ENCODE data around the gene ACTC1. TPM values are rescaled to one million over a fixed set of nuclear protein-coding genes. Genes with fewer than 3 reads are reported as not detected.

Gene ACTC1
- total and polyA plus RNA-seq, 10 of the 15 experiments (the other 5 are each of a cell fraction or from before 2014, with no cell fraction given) = 1.6 TPM; not detected in 9

DNA sequence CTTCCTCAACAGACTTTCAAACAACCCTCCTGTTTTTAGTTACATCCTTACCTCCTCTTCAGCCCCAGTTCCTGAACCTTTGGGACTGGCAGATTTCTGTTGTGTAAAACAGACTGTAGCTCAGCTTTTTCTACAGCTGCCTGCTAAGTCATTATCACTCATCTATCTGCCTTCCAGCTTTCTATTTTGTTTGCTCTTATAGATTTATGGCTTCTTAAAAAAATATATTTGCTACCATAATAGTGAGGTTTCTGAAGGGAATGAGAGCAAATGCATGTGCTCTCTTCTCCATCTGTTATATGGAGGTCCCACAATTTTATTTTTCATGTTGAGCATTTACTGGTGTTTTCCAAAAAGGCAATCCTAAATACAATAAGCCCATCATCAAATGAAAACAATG lies 22.3 kb downstream of the ACTC1 start:
- H3K36me3 ChIP-seq (ENCODE audit: control insufficient read depth in 2 of 2, insufficient read depth in 2 of 2, low read length in 1 of 2) = no peaks in the 10 kb centered on the region
- no peak overlapping the region for H3K4me2 ChIP-seq (ENCODE audit: control insufficient read depth, insufficient read depth)
- no peak for DNase-seq (ENCODE audit: low read depth, low spot score)
- no peaks in the 10 kb centered on the region for H4K20me1 ChIP-seq (ENCODE audit: control insufficient read depth, insufficient read depth)
- H3K9me3 ChIP-seq (replicated peaks; ENCODE audit: control insufficient read depth, insufficient read depth, low read length) = no peaks in the 10 kb centered on the region
- intact Hi-C loops (cut with micrococcal nuclease; ENCODE audit: unreplicated experiment) (no loop called here), in situ Hi-C loops (cut with MboI) (no loop called here)
- no peak overlapping the region for H2AFZ ChIP-seq (ENCODE audit: control insufficient read depth, low read depth, low read length)
- H3K4me1 ChIP-seq (ENCODE audit: control insufficient read depth, insufficient read depth, low read length) = no peaks in the 10 kb centered on the region
- no peaks in the 10 kb centered on the region for H3K79me2 ChIP-seq (ENCODE audit: control insufficient read depth, insufficient read depth, low read length)
- RAD21 ChIA-PET (ENCODE audit: unreplicated experiment) = no interaction called here
- BruUV-seq (replicated peaks) = no TSS peak
- no peak for TF ChIP-seq MEF2A (IDR thresholded peaks at IDR 0.05; ENCODE audit: insufficient read depth, low read depth, low read length)
- TF ChIP-seq STAT1 (conservative IDR thresholded peaks at IDR 0.05) = no peak
- no peak for TF ChIP-seq NR2C2 (IDR thresholded peaks at IDR 0.05; ENCODE audit: borderline replicate concordance, control insufficient read depth, insufficient read length, low read depth)
- no peak for TF ChIP-seq MTA2 (IDR thresholded peaks at IDR 0.05; ENCODE audit: low read depth)
- no peak for TF ChIP-seq HDAC2 (IDR thresholded peaks at IDR 0.05)
- TF ChIP-seq, protein P1, sequence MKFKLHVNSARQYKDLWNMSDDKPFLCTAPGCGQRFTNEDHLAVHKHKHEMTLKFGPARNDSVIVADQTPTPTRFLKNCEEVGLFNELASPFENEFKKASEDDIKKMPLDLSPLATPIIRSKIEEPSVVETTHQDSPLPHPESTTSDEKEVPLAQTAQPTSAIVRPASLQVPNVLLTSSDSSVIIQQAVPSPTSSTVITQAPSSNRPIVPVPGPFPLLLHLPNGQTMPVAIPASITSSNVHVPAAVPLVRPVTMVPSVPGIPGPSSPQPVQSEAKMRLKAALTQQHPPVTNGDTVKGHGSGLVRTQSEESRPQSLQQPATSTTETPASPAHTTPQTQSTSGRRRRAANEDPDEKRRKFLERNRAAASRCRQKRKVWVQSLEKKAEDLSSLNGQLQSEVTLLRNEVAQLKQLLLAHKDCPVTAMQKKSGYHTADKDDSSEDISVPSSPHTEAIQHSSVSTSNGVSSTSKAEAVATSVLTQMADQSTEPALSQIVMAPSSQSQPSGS (IDR thresholded peaks at IDR 0.05; ENCODE audit: low read length) = no peak
- no peak for TF ChIP-seq MYB (IDR thresholded peaks at IDR 0.05; ENCODE audit: borderline replicate concordance, low read depth, low read length)
- no peak for TF ChIP-seq DPF2 (IDR thresholded peaks at IDR 0.05)
- TF ChIP-seq NFXL1 (IDR thresholded peaks at IDR 0.05; ENCODE audit: borderline replicate concordance) = no peak
- TF ChIP-seq MTA3 (IDR thresholded peaks at IDR 0.05; ENCODE audit: borderline replicate concordance, low read length) = no peak
- TF ChIP-seq, protein P2, sequence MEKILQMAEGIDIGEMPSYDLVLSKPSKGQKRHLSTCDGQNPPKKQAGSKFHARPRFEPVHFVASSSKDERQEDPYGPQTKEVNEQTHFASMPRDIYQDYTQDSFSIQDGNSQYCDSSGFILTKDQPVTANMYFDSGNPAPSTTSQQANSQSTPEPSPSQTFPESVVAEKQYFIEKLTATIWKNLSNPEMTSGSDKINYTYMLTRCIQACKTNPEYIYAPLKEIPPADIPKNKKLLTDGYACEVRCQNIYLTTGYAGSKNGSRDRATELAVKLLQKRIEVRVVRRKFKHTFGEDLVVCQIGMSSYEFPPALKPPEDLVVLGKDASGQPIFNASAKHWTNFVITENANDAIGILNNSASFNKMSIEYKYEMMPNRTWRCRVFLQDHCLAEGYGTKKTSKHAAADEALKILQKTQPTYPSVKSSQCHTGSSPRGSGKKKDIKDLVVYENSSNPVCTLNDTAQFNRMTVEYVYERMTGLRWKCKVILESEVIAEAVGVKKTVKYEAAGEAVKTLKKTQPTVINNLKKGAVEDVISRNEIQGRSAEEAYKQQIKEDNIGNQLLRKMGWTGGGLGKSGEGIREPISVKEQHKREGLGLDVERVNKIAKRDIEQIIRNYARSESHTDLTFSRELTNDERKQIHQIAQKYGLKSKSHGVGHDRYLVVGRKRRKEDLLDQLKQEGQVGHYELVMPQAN (conservative IDR thresholded peaks at IDR 0.05) = no peak
- no peak for TF ChIP-seq RAD21 (IDR thresholded peaks at IDR 0.05; ENCODE audit: insufficient read depth, low read depth, low read length)
- no peak for TF ChIP-seq RFX5 (IDR thresholded peaks at IDR 0.05; ENCODE audit: low read depth, low read length)
- no peak for TF ChIP-seq ETV6 (conservative IDR thresholded peaks at IDR 0.05 in 1 of 2, IDR thresholded peaks at IDR 0.05 in 1 of 2; ENCODE audit: borderline replicate concordance in 1 of 2, low read depth in 1 of 2)
- TF ChIP-seq POLR2A (IDR thresholded peaks at IDR 0.05; ENCODE audit: low read depth, low read length) = no peak
- no peak for TF ChIP-seq E2F8 (IDR thresholded peaks at IDR 0.05; ENCODE audit: low read depth, partially characterized antibody)
- TF ChIP-seq JUNB (IDR thresholded peaks at IDR 0.05) = no peak
- no peak for TF ChIP-seq ZNF384 (IDR thresholded peaks at IDR 0.05; ENCODE audit: borderline replicate concordance, low read depth, low read length)
- no peak for TF ChIP-seq CBX3 (IDR thresholded peaks at IDR 0.05; ENCODE audit: borderline replicate concordance, low read depth)
- FAIRE-seq = no peak
- SMC1A ChIA-PET (ENCODE audit: uncharacterized antibody, unreplicated experiment) = no interaction called here
- CTCF ChIA-PET = no interaction called here
- no peak overlapping the region for H3K4me3 ChIP-seq
- POLR2A ChIA-PET = no interaction called here
- H3K27ac ChIP-seq (ENCODE audit: control insufficient read depth, insufficient read depth) = no peak overlapping the region
- ATAC-seq = no peak
- H3K27me3 ChIP-seq (replicated peaks in 1 of 2; ENCODE audit: control insufficient read depth in 2 of 2, insufficient read depth in 2 of 2, low read length in 1 of 2) = no peaks in the 10 kb centered on the region
- H3K9ac ChIP-seq (ENCODE audit: control insufficient read depth, insufficient read depth, low read length) = no peak overlapping the region

All from GM12878 (cell line).